Measurements from ENCODE around the gene DYNLL2. TPM values are rescaled to one million over a fixed set of nuclear protein-coding genes. Genes with fewer than 3 reads are reported as not detected.

DYNLL2 gene
- total RNA-seq, 4 donors from 2014 or later, result 6.1 to 37.8 (median 23.2) TPM

DNA sequence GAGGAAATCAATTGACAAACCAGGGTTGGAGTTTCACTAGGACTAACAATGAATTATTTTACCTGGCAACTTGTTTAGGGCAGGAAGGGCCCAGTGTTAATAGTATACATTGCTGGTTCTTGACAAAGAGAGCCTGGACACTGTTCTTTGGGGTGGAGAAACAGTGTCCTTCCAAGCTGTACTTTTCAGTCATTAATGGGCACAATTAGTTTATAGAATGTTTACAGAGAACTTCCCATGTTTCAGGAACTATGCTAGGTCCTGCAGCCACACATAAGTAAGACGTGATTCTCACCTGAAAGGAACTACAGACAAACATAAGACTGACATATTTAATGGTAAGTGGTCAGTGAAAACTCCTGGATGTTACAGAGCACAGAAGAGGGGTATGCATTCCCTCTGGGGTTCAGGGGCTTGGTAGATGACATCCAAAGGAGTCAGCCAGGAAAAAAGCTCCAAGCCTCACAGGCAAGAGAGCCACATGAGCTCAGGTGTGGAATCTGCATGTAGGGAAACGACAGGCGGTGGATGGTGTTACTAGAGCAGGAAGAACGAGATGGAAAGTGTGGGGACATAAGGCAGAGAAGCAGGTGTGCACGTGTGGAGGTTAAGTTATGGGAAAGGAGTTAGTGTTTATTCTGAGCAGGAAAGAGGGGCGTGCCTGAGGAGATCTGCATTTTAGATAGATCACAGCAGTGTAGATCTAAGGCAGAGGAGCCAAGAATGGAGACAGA, 3.8 kb upstream of the DYNLL2 start:
- Histone ChIP-seq H3K27ac (no peak overlapping the region), H3K36me3 (no peaks in the 10 kb centered on the region), H3K4me3 (no peak overlapping the region), H3K9me3 (no peaks in the 10 kb centered on the region), H3K4me1 (no peaks in the 10 kb centered on the region), H3K27me3 (no peaks in the 10 kb centered on the region)
- intact Hi-C loops (cut with DNase I; ENCODE audit: low total_unique reads), result loop anchor here (10.0 kb wide), 1 partner anchor 215 kb away; no protein-coding TSS in a partner anchor
- no peak for TF ChIP-seq POLR2A (IDR thresholded peaks at IDR 0.05)
- TF ChIP-seq, protein P1, sequence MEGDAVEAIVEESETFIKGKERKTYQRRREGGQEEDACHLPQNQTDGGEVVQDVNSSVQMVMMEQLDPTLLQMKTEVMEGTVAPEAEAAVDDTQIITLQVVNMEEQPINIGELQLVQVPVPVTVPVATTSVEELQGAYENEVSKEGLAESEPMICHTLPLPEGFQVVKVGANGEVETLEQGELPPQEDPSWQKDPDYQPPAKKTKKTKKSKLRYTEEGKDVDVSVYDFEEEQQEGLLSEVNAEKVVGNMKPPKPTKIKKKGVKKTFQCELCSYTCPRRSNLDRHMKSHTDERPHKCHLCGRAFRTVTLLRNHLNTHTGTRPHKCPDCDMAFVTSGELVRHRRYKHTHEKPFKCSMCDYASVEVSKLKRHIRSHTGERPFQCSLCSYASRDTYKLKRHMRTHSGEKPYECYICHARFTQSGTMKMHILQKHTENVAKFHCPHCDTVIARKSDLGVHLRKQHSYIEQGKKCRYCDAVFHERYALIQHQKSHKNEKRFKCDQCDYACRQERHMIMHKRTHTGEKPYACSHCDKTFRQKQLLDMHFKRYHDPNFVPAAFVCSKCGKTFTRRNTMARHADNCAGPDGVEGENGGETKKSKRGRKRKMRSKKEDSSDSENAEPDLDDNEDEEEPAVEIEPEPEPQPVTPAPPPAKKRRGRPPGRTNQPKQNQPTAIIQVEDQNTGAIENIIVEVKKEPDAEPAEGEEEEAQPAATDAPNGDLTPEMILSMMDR (IDR thresholded peaks at IDR 0.05), result no peak
- no peak for DNase-seq

DNA sequence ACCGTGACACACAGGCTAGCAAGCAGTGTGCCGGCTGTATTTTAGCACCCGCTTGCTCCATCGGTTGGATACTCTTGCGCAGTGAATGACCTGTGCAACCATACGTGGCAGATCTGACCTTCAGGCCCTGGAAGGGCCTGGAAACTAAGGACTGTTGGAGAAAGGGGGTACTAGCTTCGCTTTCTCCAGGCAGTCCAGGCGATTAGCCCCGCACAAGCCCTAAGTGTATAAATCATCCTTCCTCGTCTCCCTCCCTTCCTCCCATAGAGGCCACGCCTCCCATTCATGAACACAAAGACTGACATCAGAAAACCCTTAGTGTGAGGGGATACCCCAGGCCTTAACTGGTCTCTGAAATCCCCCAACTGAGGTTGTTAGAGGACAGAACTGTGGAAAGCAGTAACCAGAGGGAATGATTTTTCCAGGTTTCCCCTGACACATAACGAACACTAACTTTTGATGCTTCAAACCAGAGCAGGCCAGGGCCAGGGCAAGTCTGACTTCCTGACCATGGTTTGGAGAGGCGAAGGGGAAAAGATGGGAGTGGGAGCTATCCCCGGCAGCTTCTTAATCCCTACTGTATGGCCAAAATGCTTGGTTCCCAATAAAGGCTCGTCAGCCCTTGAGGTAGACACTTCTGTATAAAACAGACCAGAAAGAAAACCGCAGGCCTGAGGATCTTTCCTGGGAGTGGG, 1.4 kb upstream of the DYNLL2 start:
- no peak for DNase-seq
- TF ChIP-seq, protein P1 (IDR thresholded peaks at IDR 0.05), result no peak
- intact Hi-C loops (cut with DNase I; ENCODE audit: low total_unique reads), result loop anchor here (10.0 kb wide), 1 partner anchor 217 kb away; no protein-coding TSS in a partner anchor
- Histone ChIP-seq H3K9me3 (no peaks in the 10 kb centered on the region), H3K27me3 (no peaks in the 10 kb centered on the region), H3K36me3 (no peaks in the 10 kb centered on the region), H3K4me1 (peaks cover 0 to 8% of the 10 kb centered on the region in 2 donors), H3K4me3 (no peak overlapping the region), H3K27ac (peak overlapping the region; percentile 89 to 92)

- DNase-seq, result peak in 1 of 2 donors; percentile 19
- intact Hi-C loops (cut with DNase I; ENCODE audit: low total_unique reads), result loop anchor here (10.0 kb wide), 1 partner anchor 218 kb away; no protein-coding TSS in a partner anchor
- Histone ChIP-seq H3K4me3 (peak overlapping the region in 1 of 2 donors; percentile 79), H3K36me3 (no peaks in the 10 kb centered on the region), H3K27ac (peak overlapping the region; percentile 89 to 92), H3K27me3 (no peaks in the 10 kb centered on the region), H3K9me3 (no peaks in the 10 kb centered on the region), H3K4me1 (peaks cover 0 to 8% of the 10 kb centered on the region in 2 donors)
- TF ChIP-seq POLR2A (IDR thresholded peaks at IDR 0.05), result no peak
- TF ChIP-seq, protein P1 (IDR thresholded peaks at IDR 0.05), result no peak
These were observed 814 bp upstream of the DYNLL2 start for GRCh38 chr17:58082341-58082869.

DNA sequence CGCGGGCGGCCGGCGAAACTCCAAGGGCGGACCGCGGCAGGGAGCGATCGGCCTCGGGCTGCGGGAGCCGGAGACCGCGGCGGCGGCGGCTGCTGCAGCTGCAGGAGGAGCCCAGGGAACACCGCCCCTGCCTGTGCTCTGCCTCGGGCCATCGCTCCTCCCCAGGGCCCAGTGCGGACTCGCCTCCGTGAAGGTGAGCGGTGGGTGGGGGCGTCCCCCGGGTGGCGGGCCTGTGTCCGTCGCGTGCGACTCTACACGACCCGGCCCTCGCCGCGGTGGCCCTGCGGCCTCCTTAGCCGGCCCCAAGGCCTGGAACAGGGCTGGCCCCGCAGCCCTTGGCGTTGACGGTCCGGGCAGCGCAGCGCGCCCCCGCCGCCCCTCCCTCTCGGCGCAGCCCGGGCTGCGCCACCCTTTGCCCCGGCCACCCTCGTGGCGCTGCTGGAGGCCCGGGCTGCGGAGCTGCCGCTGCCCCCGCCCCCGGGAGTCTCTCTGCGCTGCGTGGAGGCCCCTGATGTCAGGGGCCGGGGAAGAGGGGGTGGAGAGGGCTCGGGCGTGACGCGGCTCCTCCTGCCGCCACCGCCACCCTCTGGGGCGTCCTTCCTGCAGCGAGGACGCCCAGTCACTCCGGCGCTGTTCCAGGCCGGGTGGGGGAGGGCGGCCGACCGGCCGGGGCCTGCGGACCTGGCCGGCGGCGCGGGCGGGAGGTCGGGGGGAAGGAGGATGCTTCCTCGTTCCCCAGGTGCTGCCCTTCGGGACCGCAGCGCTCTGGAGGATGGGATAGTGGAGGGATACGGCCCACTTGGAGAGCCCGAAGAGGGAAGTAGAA, 485 bp downstream of the DYNLL2 start:
- H3K4me1 ChIP-seq, result peaks cover 0 to 8% of the 10 kb centered on the region in 2 donors
- no peaks in the 10 kb centered on the region for H3K9me3 ChIP-seq
- H3K27me3 ChIP-seq, result no peaks in the 10 kb centered on the region
- intact Hi-C loops (cut with DNase I; ENCODE audit: low total_unique reads), result loop anchor here (10.0 kb wide), 1 partner anchor 219 kb away; no protein-coding TSS in a partner anchor
- peak overlapping the region; percentile 70 to 79 for H3K4me3 ChIP-seq
- peak overlapping the region; percentile 85 to 92 for H3K27ac ChIP-seq
- peak in 1 of 2 donors; percentile 47 for TF ChIP-seq POLR2A (IDR thresholded peaks at IDR 0.05)
- TF ChIP-seq, protein P1 (IDR thresholded peaks at IDR 0.05), result peak in 1 of 4 experiments; percentile 12
- H3K36me3 ChIP-seq, result no peaks in the 10 kb centered on the region
- peak; percentile 49 to 59 for DNase-seq

All from uterus (tissue), 4 donors.